CD4-positive, alpha-beta T cell treated with Interleukin-12 subunit alpha and Interleukin-12 subunit beta, for 1 hour (primary cell): ENCODE measurements around the gene NFATC2IP.
"Not testable (repeated sequence)": the region's sequence is repeated elsewhere in the genome, so short reads cannot be mapped to it uniquely, and the experiment has no call there.

ENCODE experiments used
- DNase-seq: peaks from one replicate; pipeline ENCODE4 v3.0.0-alpha.2; 2020

The NFATC2IP gene

GRCh38 chr16:28927815-28928214 is 22.9 kb upstream of the NFATC2IP start:
- no peak for DNase-seq

- no peak for DNase-seq
These were observed 20.5 kb upstream of the NFATC2IP start for GRCh38 chr16:28930203-28930602.

GRCh38 chr16:28930652-28931051 is 20.1 kb upstream of the NFATC2IP start:
- no peak for DNase-seq

- DNase-seq, result no peak
These were observed 18.9 kb upstream of the NFATC2IP start, which contains the start of gene CD19 for GRCh38 chr16:28931801-28932225. TSS of gene CD19 (plus strand) at chr16:28931971. CDS start at chr16:28932001, 30 bp downstream.

- DNase-seq, result no peak
These were observed 18.2 kb upstream of the NFATC2IP start for GRCh38 chr16:28932339-28933141.

- no peak for DNase-seq
These were observed 17.6 kb upstream of the NFATC2IP start for GRCh38 chr16:28933171-28933570.

- no peak for DNase-seq
These were observed 15.4 kb upstream of the NFATC2IP start for GRCh38 chr16:28935346-28935745.

GRCh38 chr16:28935924-28936783 is 14.6 kb upstream of the NFATC2IP start:
- DNase-seq, result peak; percentile 89

- no peak for DNase-seq
These were observed 14.0 kb upstream of the NFATC2IP start for GRCh38 chr16:28936784-28937155.

GRCh38 chr16:28937222-28937876 is 13.4 kb upstream of the NFATC2IP start:
- DNase-seq, result no peak

- no peak for DNase-seq
These were observed 12.0 kb upstream of the NFATC2IP start for GRCh38 chr16:28938721-28939120.

- not testable (repeated sequence) for DNase-seq
These were observed 10.9 kb upstream of the NFATC2IP start for GRCh38 chr16:28939825-28940224.

GRCh38 chr16:28943281-28943680 is 7.5 kb upstream of the NFATC2IP start:
- DNase-seq, result no peak

- DNase-seq, result no peak
These were observed 4.1 kb upstream of the NFATC2IP start for GRCh38 chr16:28946681-28947080.

- DNase-seq, result no peak
These were observed 740 bp downstream of the NFATC2IP start for GRCh38 chr16:28951410-28951943.

- no peak for DNase-seq
These were observed 7.5 kb downstream of the NFATC2IP start for GRCh38 chr16:28958216-28958615.

- no peak for DNase-seq
These were observed 8.1 kb downstream of the NFATC2IP start for GRCh38 chr16:28958836-28959235.

GRCh38 chr16:28964072-28964471 is 13.3 kb downstream of the NFATC2IP start:
- no peak for DNase-seq

- no peak for DNase-seq
These were observed 13.8 kb downstream of the NFATC2IP start for GRCh38 chr16:28964496-28964895.

- DNase-seq, result no peak
These were observed 16.4 kb downstream of the NFATC2IP start for GRCh38 chr16:28967156-28967555.

- not testable (repeated sequence) for DNase-seq
These were observed 19.0 kb downstream of the NFATC2IP start for GRCh38 chr16:28969696-28970095.

- no peak for DNase-seq
These were observed 23.3 kb downstream of the NFATC2IP start for GRCh38 chr16:28974007-28974436.
